Esophagus muscularis mucosa (tissue), 4 donors: ENCODE results near the gene BAIAP2. TPM values are rescaled to one million over a fixed set of nuclear protein-coding genes. Genes with fewer than 3 reads are reported as not detected.
"Not testable (repeated sequence)": the region's sequence is repeated elsewhere in the genome, so short reads cannot be mapped to it uniquely, and the experiment has no call there.

Experiments used
- DNase-seq: peaks from one replicate; pipeline ENCODE4 v3.0.0-alpha.2; 2017; ENCODE audit errors: extremely low spot score
- H3K27ac ChIP-seq, 4 donors: fragments of 200-600 bp; sonication (generic); replicated peaks in 1 of 4; 1 replicate in 3 of 4; 2 replicates in 1 of 4; pipeline ENCODE4 v1.5.1; 2016 to 2019; ENCODE audit warnings: mild to moderate bottlenecking in 1 of 4
- H3K27me3 ChIP-seq, 4 donors: fragments of 200-600 bp; sonication (generic); one replicate each; pipeline versions ENCODE4 v1.5.1 to v1.6.0; 2016 to 2019
- H3K36me3 ChIP-seq, 4 donors: fragments of 200-600 bp; sonication (generic); one replicate each; pipeline ENCODE4 v1.5.1; 2016 to 2019
- H3K4me1 ChIP-seq, 4 donors: fragments of 200-600 bp; sonication (generic); one replicate each; pipeline ENCODE4 v1.5.1; 2016 to 2019
- H3K4me3 ChIP-seq, 4 donors: fragments of 200-600 bp; sonication (generic); 1 replicate in 2 of 4; 2 replicates in 2 of 4; pipeline ENCODE4 v1.5.1; 2016 to 2019; ENCODE audit warnings: mild to moderate bottlenecking in 4 of 4, moderate library complexity in 1 of 4
- H3K9me3 ChIP-seq, 4 donors: fragments of 200-600 bp; sonication (generic); 1 replicate in 3 of 4; 2 replicates in 1 of 4; pipeline ENCODE4 v1.5.1; 2016 to 2019
- CTCF ChIP-seq, 3 experiments: fragments of 200-600 bp in 2 of 3; fragments of 450-650 bp in 1 of 3; sonication (generic) in 2 of 3; IDR thresholded peaks; one replicate each; pipeline ENCODE4 v1.5.1; 2017 to 2019; ENCODE audit warnings: antibody characterized with exemption in 3 of 3, mild to moderate bottlenecking in 2 of 3, moderate library complexity in 1 of 3
- EP300 ChIP-seq: sonication (generic); formaldehyde crosslinking; IDR thresholded peaks from one replicate; pipeline ENCODE4 v1.6.1; 2017; ENCODE audit warnings: antibody characterized with exemption
- POLR2A ChIP-seq: fragments of 450-650 bp; IDR thresholded peaks from one replicate; pipeline ENCODE4 v1.6.1; 2017; ENCODE audit warnings: antibody characterized with exemption, moderate library complexity, mild to moderate bottlenecking, low read depth
- POLR2AphosphoS5 ChIP-seq, 2 donors: sonication (generic); formaldehyde crosslinking; IDR thresholded peaks; one replicate each; pipeline ENCODE4 v1.6.1; 2017; ENCODE audit warnings: antibody characterized with exemption in 2 of 2
- WGBS: methylation state at CpG from one replicate; pipeline ENCODE4 v1.1.5; 2018; 5-methylcytosine and 5-hydroxymethylcytosine counted together
- intact Hi-C: fragments of 100-400 bp; cut with DNase I; formaldehyde crosslinking; loops from one replicate; pipeline ENCODE4 v1.15.1; 2023
- total RNA-seq, 4 donors: library from RNA; depleted of rRNA; stranded (reverse); fragments of >200 nt; gene quantifications; one replicate each; pipeline versions ENCODE4 v1.1.0 to v1.2.1, GENCODE V29; 2016

The BAIAP2 gene
- total RNA-seq, 4 donors from 2014 or later, result 31.1 to 54.5 (median 36.7) TPM

DNA sequence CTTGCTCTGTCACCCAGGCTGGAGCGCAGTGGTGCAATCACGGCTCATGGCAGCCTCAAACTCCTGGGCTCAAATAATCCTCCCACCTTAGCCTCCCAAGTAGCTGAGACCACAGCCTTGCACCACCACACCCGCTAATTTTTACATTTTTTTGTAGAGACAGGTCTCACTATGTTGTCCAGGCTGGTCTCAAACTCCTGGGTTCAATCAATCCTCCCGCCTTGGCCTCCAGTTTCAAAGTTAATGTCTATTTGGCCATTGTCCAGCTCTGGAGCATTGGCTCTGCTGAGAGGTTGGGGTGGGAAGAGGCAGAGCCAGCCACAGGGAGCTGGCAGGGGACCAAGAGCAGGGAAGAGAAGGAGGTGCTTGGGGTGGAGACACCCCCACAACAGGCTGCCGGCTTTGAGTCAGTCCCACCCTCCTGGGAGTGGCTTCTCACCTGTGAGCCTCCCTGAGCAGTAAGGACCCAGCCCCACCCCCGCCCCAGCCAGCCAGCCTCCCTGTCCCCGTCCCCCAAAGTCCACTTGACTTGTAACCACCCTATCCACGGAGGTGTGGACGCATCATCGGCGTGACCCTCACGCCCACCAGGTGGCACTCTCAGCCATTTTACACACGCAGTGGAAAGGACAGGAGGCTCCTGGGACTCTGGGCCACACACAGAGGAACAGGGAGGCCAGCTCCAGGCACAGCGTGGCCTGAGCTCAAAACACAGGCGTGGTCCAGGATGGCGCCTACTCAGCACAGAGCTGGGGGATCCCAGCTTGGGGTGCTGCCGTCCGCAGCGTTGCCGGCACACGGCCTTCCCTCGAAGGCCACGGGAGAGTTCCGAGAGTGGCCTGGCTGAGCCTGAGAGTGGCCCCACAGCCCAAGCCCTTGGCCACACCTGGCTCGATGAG, 107.6 kb downstream of the BAIAP2 start:
- H3K27ac ChIP-seq, result no peak overlapping the region
- no peaks in the 10 kb centered on the region for H3K9me3 ChIP-seq
- intact Hi-C loops, result loop anchor here (1.0 to 5.0 kb wide), 2 partner anchors 55 to 99 kb away; no protein-coding TSS in a partner anchor
- peak; percentile 71 to 74 (median 74) for TF ChIP-seq CTCF (IDR thresholded peaks at IDR 0.05)
- TF ChIP-seq EP300, result no peak
- TF ChIP-seq POLR2A, result no peak
- TF ChIP-seq POLR2AphosphoS5 (IDR thresholded peaks at IDR 0.05), result peak in 1 of 2 donors; percentile 59
- H3K4me3 ChIP-seq, result peak overlapping the region in 1 of 4 donors; percentile 12
- no peaks in the 10 kb centered on the region for H3K36me3 ChIP-seq
- no peak for DNase-seq
- 32% methylated on average over 13 of the region's 25 CpGs for WGBS
- no peaks in the 10 kb centered on the region for H3K27me3 ChIP-seq
- peaks cover 9 to 18% (median 10%) of the 10 kb centered on the region in 4 donors for H3K4me1 ChIP-seq

GRCh38 chr17:81143200-81143527, 108.2 kb downstream of the BAIAP2 start:
- Histone ChIP-seq H3K4me3 (peak overlapping the region in 1 of 4 donors; percentile 12), H3K27ac (no peak overlapping the region), H3K27me3 (no peaks in the 10 kb centered on the region), H3K9me3 (no peaks in the 10 kb centered on the region), H3K4me1 (peaks cover 9 to 18% (median 10%) of the 10 kb centered on the region in 4 donors), H3K36me3 (no peaks in the 10 kb centered on the region)
- DNase-seq, result no peak
- intact Hi-C loops, result loop anchor here (5.0 kb wide), 1 partner anchor 54 kb away; no protein-coding TSS in a partner anchor
- WGBS, result 80% methylated on average over 8 of the region's 11 CpGs
- no peak for TF ChIP-seq POLR2AphosphoS5 (IDR thresholded peaks at IDR 0.05)
- no peak for TF ChIP-seq CTCF (IDR thresholded peaks at IDR 0.05)
- TF ChIP-seq POLR2A, result no peak
- TF ChIP-seq EP300, result no peak

GRCh38 chr17:81143717-81144422, 108.9 kb downstream of the BAIAP2 start:
- TF ChIP-seq POLR2A (no peak), CTCF (IDR thresholded peaks at IDR 0.05) (no peak), POLR2AphosphoS5 (IDR thresholded peaks at IDR 0.05) (no peak), EP300 (no peak)
- H3K27ac ChIP-seq, result no peak overlapping the region
- intact Hi-C loops, result loop anchor here (5.0 kb wide), 1 partner anchor 53 kb away; no protein-coding TSS in a partner anchor
- H3K9me3 ChIP-seq, result no peaks in the 10 kb centered on the region
- peaks cover 9 to 18% (median 10%) of the 10 kb centered on the region in 4 donors for H3K4me1 ChIP-seq
- no peak for DNase-seq
- 82% methylated on average over 11 of the region's 17 CpGs for WGBS
- H3K27me3 ChIP-seq, result no peaks in the 10 kb centered on the region
- H3K36me3 ChIP-seq, result no peaks in the 10 kb centered on the region
- no peak overlapping the region for H3K4me3 ChIP-seq

- H3K27me3 ChIP-seq, result no peaks in the 10 kb centered on the region
- peaks cover 9 to 18% (median 10%) of the 10 kb centered on the region in 4 donors for H3K4me1 ChIP-seq
- TF ChIP-seq EP300, result no peak
- TF ChIP-seq CTCF (IDR thresholded peaks at IDR 0.05), result no peak
- TF ChIP-seq POLR2A, result no peak
- no peak for TF ChIP-seq POLR2AphosphoS5 (IDR thresholded peaks at IDR 0.05)
- no peaks in the 10 kb centered on the region for H3K9me3 ChIP-seq
- H3K36me3 ChIP-seq, result no peaks in the 10 kb centered on the region
- no peak for DNase-seq
- H3K4me3 ChIP-seq, result no peak overlapping the region
- intact Hi-C loops, result loop anchor here (5.0 kb wide), 1 partner anchor 53 kb away; no protein-coding TSS in a partner anchor
- 97% methylated on average over 9 of the region's 14 CpGs for WGBS
- no peak overlapping the region for H3K27ac ChIP-seq
Measured at GRCh38 chr17:81144423-81144781, 109.5 kb downstream of the BAIAP2 start.

DNA sequence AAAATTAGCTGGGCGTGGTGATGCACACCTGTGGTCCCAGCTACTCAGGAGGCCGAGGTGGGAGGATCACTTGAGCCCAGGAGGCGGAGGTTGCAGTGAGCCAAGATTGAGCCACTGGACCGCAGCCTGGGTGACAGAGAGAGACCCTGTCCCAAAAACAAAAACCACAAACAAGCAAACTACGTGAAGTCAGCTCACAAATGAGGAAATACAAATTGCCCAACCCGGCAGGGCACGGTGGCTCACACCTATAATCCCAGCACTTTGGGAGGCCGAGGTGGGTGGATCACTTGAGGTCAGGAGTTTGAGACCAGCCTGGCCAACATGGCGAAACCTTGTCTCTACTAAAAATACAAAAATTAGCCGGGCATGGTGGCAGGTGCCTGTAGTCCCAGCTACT, 111.3 kb downstream of the BAIAP2 start:
- 86% methylated on average over 10 of the region's 10 CpGs for WGBS
- peaks cover 9 to 18% (median 10%) of the 10 kb centered on the region in 4 donors for H3K4me1 ChIP-seq
- intact Hi-C loops, H3K9me3 ChIP-seq, H3K4me3 ChIP-seq, H3K36me3 ChIP-seq, DNase-seq, H3K27me3 ChIP-seq, H3K27ac ChIP-seq: not testable (repeated sequence)
